Stimulated activated CD8-positive, alpha-beta memory T cell treated with anti-CD3 and anti-CD28 coated beads, Interleukin-15, amount 100 ng/mL, for 1 hour (primary cell): ENCODE results near the gene KIF12.
"Not testable (repeated sequence)": the region's sequence is repeated elsewhere in the genome, so short reads cannot be mapped to it uniquely, and the experiment has no call there.

Experiments used
- DNase-seq: peaks from one replicate; pipeline ENCODE4 v3.0.0-alpha.2; 2020; ENCODE audit warnings: low read depth

The KIF12 gene

GRCh38 chr9:114046875-114047274 lies 52.2 kb downstream of the KIF12 start:
- DNase-seq: no peak

GRCh38 chr9:114046237-114046755 lies 52.8 kb downstream of the KIF12 start:
- no peak for DNase-seq

GRCh38 chr9:114043660-114044059 lies 55.4 kb downstream of the KIF12 start:
- DNase-seq: not testable (repeated sequence)
